Activated CD4-positive, alpha-beta memory T cell treated with anti-CD3 and anti-CD28 coated beads for 36 hours (primary cell): ENCODE measurements around the gene HMGN5. TPM values are rescaled to one million over a fixed set of nuclear protein-coding genes. Genes with fewer than 3 reads are reported as not detected.

Experiments
- CTCF ChIA-PET: fragments of 350-600 bp; sonication (Branson Sonifier 250); formaldehyde crosslinking; loops from one replicate; lab custom pipeline; 2021; ENCODE audit warnings: antibody characterized with exemption, inconsistent platforms; lab: Charles Lee
- POLR2A ChIA-PET: fragments of 350-600 bp; sonication (Branson Sonifier 250); formaldehyde crosslinking; loops from one replicate; lab custom pipeline; 2021; ENCODE audit warnings: antibody characterized with exemption; lab: Charles Lee
- DNase-seq: peaks from one replicate; pipeline ENCODE4 v3.0.0-alpha.2; 2020
- H3K27ac Mint-ChIP-seq: one replicate; pipeline ENCODE4 v1.8.0; 2021; ENCODE audit warnings: mixed read lengths
- H3K27me3 Mint-ChIP-seq: one replicate; pipeline ENCODE4 v1.8.0; 2021; ENCODE audit warnings: mixed read lengths
- H3K36me3 Mint-ChIP-seq: one replicate; pipeline ENCODE4 v1.8.0; 2021; ENCODE audit warnings: mixed read lengths
- H3K4me1 Mint-ChIP-seq: one replicate; pipeline ENCODE4 v1.8.0; 2021; ENCODE audit warnings: low read depth, mixed read lengths
- H3K4me3 Mint-ChIP-seq: one replicate; pipeline ENCODE4 v1.8.0; 2021; ENCODE audit warnings: mild to moderate bottlenecking, mixed read lengths
- H3K9me3 Mint-ChIP-seq: one replicate; pipeline ENCODE4 v1.8.0; 2021; ENCODE audit warnings: mixed read lengths
- intact Hi-C: fragments of 100-400 bp; cut with micrococcal nuclease; formaldehyde crosslinking; loops from one replicate; pipeline ENCODE4 v1.15.1; 2023
- total RNA-seq, 2 experiments: library from RNA; stranded (reverse); gene quantifications; one replicate each; pipeline ENCODE4 v1.2.3, GENCODE V29; 2021

HMGN5 gene
- total RNA-seq: 1 to 10 TPM; 5.4 to 6.1 TPM

GRCh38 chrX:81201671-81202455 is at the start of gene HMGN5, which contains the start of gene SH3BGRL:
Gene HMGN5, minus strand, starts transcription at chrX:81201913. Its CDS starts 80,364 bp downstream, at chrX:81121549.
Gene SH3BGRL, plus strand, starts transcription at chrX:81202102. Its CDS starts 99 bp downstream, at chrX:81202201.
- H3K36me3 Mint-ChIP-seq: peaks cover 4% of the 10 kb centered on the region
- intact Hi-C loops: loop anchor here (1.0 to 2.0 kb wide), 4 partner anchors 57 to 393 kb away; partner anchors contain the start of gene BRWD3
- H3K27me3 Mint-ChIP-seq: no peaks in the 10 kb centered on the region
- DNase-seq: peak; percentile 78
- POLR2A ChIA-PET: no interaction called here
- H3K4me3 Mint-ChIP-seq: peak within 1 kb of the TSS; percentile 95
- H3K9me3 Mint-ChIP-seq: no peaks in the 10 kb centered on the region
- H3K4me1 Mint-ChIP-seq: peaks cover 28% of the 10 kb centered on the region
- CTCF ChIA-PET: interaction anchor here (0.6 to 2.1 kb wide), 6 partner anchors 15 to 1575 kb away, joined by 3 to 7 read pairs (median 4); no protein-coding TSS in a partner anchor
- peak within 1 kb of the TSS; percentile 92 for H3K27ac Mint-ChIP-seq

GRCh38 chrX:81241753-81242152 is 40.0 kb upstream of the HMGN5 start:
- intact Hi-C loops: no loop called here
- Mint-ChIP-seq H3K9me3 (peaks cover 10% of the 10 kb centered on the region), H3K27ac (no peak overlapping the region), H3K4me3 (no peak overlapping the region), H3K36me3 (peaks cover 35% of the 10 kb centered on the region), H3K4me1 (no peaks in the 10 kb centered on the region), H3K27me3 (no peaks in the 10 kb centered on the region)
- ChIA-PET POLR2A (no interaction called here), CTCF (no interaction called here)
- no peak for DNase-seq

GRCh38 chrX:81240701-81241331 is 39.1 kb upstream of the HMGN5 start:
- intact Hi-C loops: no loop called here
- Mint-ChIP-seq H3K4me3 (no peak overlapping the region), H3K27ac (no peak overlapping the region), H3K27me3 (no peaks in the 10 kb centered on the region), H3K4me1 (no peaks in the 10 kb centered on the region), H3K9me3 (peaks cover 10% of the 10 kb centered on the region), H3K36me3 (peaks cover 39% of the 10 kb centered on the region)
- ChIA-PET POLR2A (no interaction called here), CTCF (no interaction called here)
- no peak for DNase-seq

GRCh38 chrX:81238166-81238565 is 36.5 kb upstream of the HMGN5 start:
- Mint-ChIP-seq H3K36me3 (peaks cover 41% of the 10 kb centered on the region), H3K4me3 (no peak overlapping the region), H3K4me1 (peaks cover 2% of the 10 kb centered on the region), H3K27me3 (no peaks in the 10 kb centered on the region), H3K27ac (no peak overlapping the region), H3K9me3 (peaks cover 10% of the 10 kb centered on the region)
- no peak for DNase-seq
- ChIA-PET CTCF (no interaction called here), POLR2A (no interaction called here)
- intact Hi-C loops: no loop called here

- Mint-ChIP-seq H3K36me3 (peaks cover 39% of the 10 kb centered on the region), H3K27ac (no peak overlapping the region), H3K27me3 (no peaks in the 10 kb centered on the region), H3K4me3 (no peak overlapping the region), H3K4me1 (peaks cover 4% of the 10 kb centered on the region), H3K9me3 (peaks cover 10% of the 10 kb centered on the region)
- no peak for DNase-seq
- intact Hi-C loops: no loop called here
- ChIA-PET CTCF (no interaction called here), POLR2A (no interaction called here)
These were observed 35.8 kb upstream of the HMGN5 start for GRCh38 chrX:81237516-81237915.

- POLR2A ChIA-PET: no interaction called here
- CTCF ChIA-PET: no interaction called here
- H3K9me3 Mint-ChIP-seq: no peaks in the 10 kb centered on the region
- peaks cover 22% of the 10 kb centered on the region for H3K4me1 Mint-ChIP-seq
- H3K27me3 Mint-ChIP-seq: no peaks in the 10 kb centered on the region
- no peak overlapping the region for H3K27ac Mint-ChIP-seq
- no peak for DNase-seq
- intact Hi-C loops: no loop called here
- peaks cover 13% of the 10 kb centered on the region for H3K36me3 Mint-ChIP-seq
- H3K4me3 Mint-ChIP-seq: no peak overlapping the region
These were observed 30.5 kb upstream of the HMGN5 start for GRCh38 chrX:81232218-81232617.

- Mint-ChIP-seq H3K4me1 (peaks cover 22% of the 10 kb centered on the region), H3K27ac (no peak overlapping the region), H3K27me3 (no peaks in the 10 kb centered on the region), H3K36me3 (peaks cover 6% of the 10 kb centered on the region), H3K4me3 (no peak overlapping the region), H3K9me3 (no peaks in the 10 kb centered on the region)
- intact Hi-C loops: no loop called here
- POLR2A ChIA-PET: no interaction called here
- CTCF ChIA-PET: no interaction called here
- no peak for DNase-seq
These were observed 29.8 kb upstream of the HMGN5 start for GRCh38 chrX:81231476-81231875.

- Mint-ChIP-seq H3K27me3 (no peaks in the 10 kb centered on the region), H3K36me3 (peaks cover 3% of the 10 kb centered on the region), H3K4me3 (no peak overlapping the region), H3K27ac (no peak overlapping the region), H3K4me1 (peaks cover 22% of the 10 kb centered on the region), H3K9me3 (no peaks in the 10 kb centered on the region)
- POLR2A ChIA-PET: no interaction called here
- DNase-seq: no peak
- intact Hi-C loops: no loop called here
- CTCF ChIA-PET: no interaction called here
These were observed 28.2 kb upstream of the HMGN5 start for GRCh38 chrX:81229901-81230300.

GRCh38 chrX:81229229-81229628 is 27.5 kb upstream of the HMGN5 start:
- no peak for DNase-seq
- H3K9me3 Mint-ChIP-seq: no peaks in the 10 kb centered on the region
- H3K36me3 Mint-ChIP-seq: peaks cover 3% of the 10 kb centered on the region
- ChIA-PET CTCF (interaction anchor here (1.0 kb wide), 1 partner anchor 27 kb away, joined by 3 read pairs; no protein-coding TSS in a partner anchor), POLR2A (no interaction called here)
- peaks cover 22% of the 10 kb centered on the region for H3K4me1 Mint-ChIP-seq
- H3K4me3 Mint-ChIP-seq: no peak overlapping the region
- H3K27ac Mint-ChIP-seq: no peak overlapping the region
- H3K27me3 Mint-ChIP-seq: no peaks in the 10 kb centered on the region
- intact Hi-C loops: no loop called here

GRCh38 chrX:81215685-81216084 is 14.0 kb upstream of the HMGN5 start:
- Mint-ChIP-seq H3K4me1 (peaks cover 32% of the 10 kb centered on the region), H3K36me3 (peaks cover 4% of the 10 kb centered on the region), H3K27me3 (no peaks in the 10 kb centered on the region), H3K27ac (no peak overlapping the region), H3K4me3 (no peak overlapping the region), H3K9me3 (no peaks in the 10 kb centered on the region)
- ChIA-PET POLR2A (no interaction called here), CTCF (no interaction called here)
- intact Hi-C loops: no loop called here
- no peak for DNase-seq

- no peaks in the 10 kb centered on the region for H3K9me3 Mint-ChIP-seq
- H3K36me3 Mint-ChIP-seq: peaks cover 7% of the 10 kb centered on the region
- H3K27me3 Mint-ChIP-seq: no peaks in the 10 kb centered on the region
- peaks cover 26% of the 10 kb centered on the region for H3K4me1 Mint-ChIP-seq
- ChIA-PET CTCF (no interaction called here), POLR2A (no interaction called here)
- intact Hi-C loops: no loop called here
- H3K4me3 Mint-ChIP-seq: no peak overlapping the region
- no peak overlapping the region for H3K27ac Mint-ChIP-seq
- no peak for DNase-seq
These were observed 7.2 kb upstream of the HMGN5 start for GRCh38 chrX:81208916-81209315.

GRCh38 chrX:81206476-81206875 is 4.8 kb upstream of the HMGN5 start:
- Mint-ChIP-seq H3K27me3 (no peaks in the 10 kb centered on the region), H3K9me3 (no peaks in the 10 kb centered on the region), H3K36me3 (peaks cover 6% of the 10 kb centered on the region), H3K27ac (no peak overlapping the region), H3K4me1 (peaks cover 29% of the 10 kb centered on the region), H3K4me3 (no peak overlapping the region)
- DNase-seq: no peak
- intact Hi-C loops: no loop called here
- ChIA-PET CTCF (interaction anchor here (1.0 kb wide), 1 partner anchor 11 kb away, joined by 5 read pairs; no protein-coding TSS in a partner anchor), POLR2A (no interaction called here)
